ENCODE data around the gene ARF1.

Gene ARF1

DNA sequence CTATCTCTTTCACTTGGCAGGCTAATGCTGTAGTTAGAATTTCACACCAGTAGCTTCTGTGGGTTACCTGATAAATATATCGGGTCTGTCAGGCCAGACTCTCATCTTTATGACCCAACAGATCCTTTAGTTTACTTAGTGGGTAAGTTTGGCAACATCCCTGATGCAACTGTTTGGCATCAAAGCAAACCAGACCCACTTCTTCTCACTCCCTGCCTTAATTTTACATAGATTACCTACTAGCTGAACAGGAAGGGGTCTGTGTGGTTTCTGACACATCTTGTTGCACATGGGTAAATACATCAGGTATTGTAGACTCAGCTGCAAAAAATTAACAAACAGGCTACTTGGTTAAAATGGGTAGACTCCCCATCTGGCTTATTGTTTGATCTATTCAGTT, 54.4 kb downstream of the ARF1 start:
- Histone ChIP-seq H3K4me3 (ENCODE audit: low read depth, low read length) (no peak overlapping the region), H3K9me3 (ENCODE audit: control insufficient read depth, insufficient read depth, low read depth, low read length) (no peaks in the 10 kb centered on the region), H3K27ac (ENCODE audit: extremely low read depth, low read depth, low read length) (no peak overlapping the region), H3K36me3 (ENCODE audit: control insufficient read depth in 2 of 2, insufficient read depth in 1 of 2, low read length in 2 of 2) (peaks cover 0 to 6% of the 10 kb centered on the region in 2 experiments; a peak in 1 of 3 replicates), H3K4me1 (ENCODE audit: control insufficient read depth, insufficient read depth, low read length) (peaks cover 11% of the 10 kb centered on the region)
- TF ChIP-seq ZBTB20 (tag by site-specific recombination; IDR thresholded peaks at IDR 0.05): no peak
- no peak for TF ChIP-seq ZNF121 (tag by site-specific recombination; IDR thresholded peaks at IDR 0.05)
- no peak for TF ChIP-seq ZNF791 (tag by site-specific recombination; IDR thresholded peaks at IDR 0.05)
- no peak for TF ChIP-seq GFI1B (tag by site-specific recombination; IDR thresholded peaks at IDR 0.05)
- no peak for TF ChIP-seq ZNF140 (tag by site-specific recombination; IDR thresholded peaks at IDR 0.05)
- no peak for TF ChIP-seq HOXC10 (CRISPR knock-in tag; IDR thresholded peaks at IDR 0.05)
- TF ChIP-seq, protein P1, sequence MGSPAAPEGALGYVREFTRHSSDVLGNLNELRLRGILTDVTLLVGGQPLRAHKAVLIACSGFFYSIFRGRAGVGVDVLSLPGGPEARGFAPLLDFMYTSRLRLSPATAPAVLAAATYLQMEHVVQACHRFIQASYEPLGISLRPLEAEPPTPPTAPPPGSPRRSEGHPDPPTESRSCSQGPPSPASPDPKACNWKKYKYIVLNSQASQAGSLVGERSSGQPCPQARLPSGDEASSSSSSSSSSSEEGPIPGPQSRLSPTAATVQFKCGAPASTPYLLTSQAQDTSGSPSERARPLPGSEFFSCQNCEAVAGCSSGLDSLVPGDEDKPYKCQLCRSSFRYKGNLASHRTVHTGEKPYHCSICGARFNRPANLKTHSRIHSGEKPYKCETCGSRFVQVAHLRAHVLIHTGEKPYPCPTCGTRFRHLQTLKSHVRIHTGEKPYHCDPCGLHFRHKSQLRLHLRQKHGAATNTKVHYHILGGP (tag by site-specific recombination; IDR thresholded peaks at IDR 0.05): no peak
- no peak for TF ChIP-seq ZNF521 (tag by site-specific recombination; IDR thresholded peaks at IDR 0.05)
- no peak for TF ChIP-seq ZNF670 (tag by site-specific recombination; IDR thresholded peaks at IDR 0.05; ENCODE audit: low read depth)
- TF ChIP-seq, protein P2, sequence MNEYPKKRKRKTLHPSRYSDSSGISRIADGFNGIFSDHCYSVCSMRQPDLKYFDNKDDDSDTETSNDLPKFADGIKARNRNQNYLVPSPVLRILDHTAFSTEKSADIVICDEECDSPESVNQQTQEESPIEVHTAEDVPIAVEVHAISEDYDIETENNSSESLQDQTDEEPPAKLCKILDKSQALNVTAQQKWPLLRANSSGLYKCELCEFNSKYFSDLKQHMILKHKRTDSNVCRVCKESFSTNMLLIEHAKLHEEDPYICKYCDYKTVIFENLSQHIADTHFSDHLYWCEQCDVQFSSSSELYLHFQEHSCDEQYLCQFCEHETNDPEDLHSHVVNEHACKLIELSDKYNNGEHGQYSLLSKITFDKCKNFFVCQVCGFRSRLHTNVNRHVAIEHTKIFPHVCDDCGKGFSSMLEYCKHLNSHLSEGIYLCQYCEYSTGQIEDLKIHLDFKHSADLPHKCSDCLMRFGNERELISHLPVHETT (tag by site-specific recombination; IDR thresholded peaks at IDR 0.05): no peak
- no peak for TF ChIP-seq ZNF354C (tag by site-specific recombination; IDR thresholded peaks at IDR 0.05; ENCODE audit: borderline replicate concordance, low read depth)
- no peak for TF ChIP-seq ZNF654 (tag by site-specific recombination; IDR thresholded peaks at IDR 0.05; ENCODE audit: low read depth)
- TF ChIP-seq ZNF843 (tag by site-specific recombination; IDR thresholded peaks at IDR 0.05): no peak
- no peak for TF ChIP-seq ZNF785 (tag by site-specific recombination; IDR thresholded peaks at IDR 0.05)
- TF ChIP-seq GLI2 (tag by site-specific recombination; IDR thresholded peaks at IDR 0.05; ENCODE audit: borderline replicate concordance, low read depth): no peak
- ChIA-PET POLR2A (interaction anchor here (1.7 kb wide), 1 partner anchor 28 kb away, joined by 6 read pairs; no protein-coding TSS in a partner anchor), CTCF (interaction anchor here (0.6 to 1.3 kb wide), 6 partner anchors 8 to 322 kb away, joined by 3 to 7 read pairs (median 4); partner anchors contain the start of gene IBA57)

DNA sequence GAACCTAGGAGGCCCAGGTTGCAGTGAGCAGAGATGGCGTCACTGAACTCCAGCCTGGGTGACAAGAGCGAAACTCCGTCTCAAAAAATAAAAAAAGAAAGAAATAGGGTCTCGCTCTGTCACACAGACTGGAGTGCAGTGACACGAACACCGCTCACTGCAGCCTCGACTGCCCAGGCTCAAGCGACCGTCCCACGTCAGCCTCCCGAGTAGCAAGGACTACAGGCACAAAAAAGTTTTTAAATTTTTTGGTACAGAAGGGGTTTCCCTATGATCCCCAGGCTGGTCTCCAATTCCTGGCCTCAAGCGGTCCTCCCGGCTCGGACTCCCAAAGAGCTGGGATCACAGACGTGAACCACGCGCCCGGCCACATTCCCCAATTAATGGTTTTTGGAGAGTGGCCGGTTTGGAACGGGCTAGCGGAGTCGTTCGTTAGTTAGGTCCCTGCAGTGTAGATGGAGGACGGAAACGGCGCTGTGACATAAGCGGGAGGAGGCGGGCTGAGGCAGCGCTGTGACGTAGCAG, 57.0 kb downstream of the ARF1 start:
- H3K27ac ChIP-seq (ENCODE audit: extremely low read depth, low read depth, low read length): peak overlapping the region; percentile 75
- CTCF ChIA-PET: interaction anchor here (0.7 to 2.2 kb wide), 3 partner anchors 9 to 672 kb away, joined by 3 to 12 read pairs (median 3); no protein-coding TSS in a partner anchor
- peaks cover 0 to 15% of the 10 kb centered on the region in 2 experiments; a peak in 1 of 3 replicates for H3K36me3 ChIP-seq (ENCODE audit: control insufficient read depth in 2 of 2, insufficient read depth in 1 of 2, low read length in 2 of 2)
- TF ChIP-seq ZSCAN30 (tag by site-specific recombination; IDR thresholded peaks at IDR 0.05): peak; percentile 84
- TF ChIP-seq, protein P3, sequence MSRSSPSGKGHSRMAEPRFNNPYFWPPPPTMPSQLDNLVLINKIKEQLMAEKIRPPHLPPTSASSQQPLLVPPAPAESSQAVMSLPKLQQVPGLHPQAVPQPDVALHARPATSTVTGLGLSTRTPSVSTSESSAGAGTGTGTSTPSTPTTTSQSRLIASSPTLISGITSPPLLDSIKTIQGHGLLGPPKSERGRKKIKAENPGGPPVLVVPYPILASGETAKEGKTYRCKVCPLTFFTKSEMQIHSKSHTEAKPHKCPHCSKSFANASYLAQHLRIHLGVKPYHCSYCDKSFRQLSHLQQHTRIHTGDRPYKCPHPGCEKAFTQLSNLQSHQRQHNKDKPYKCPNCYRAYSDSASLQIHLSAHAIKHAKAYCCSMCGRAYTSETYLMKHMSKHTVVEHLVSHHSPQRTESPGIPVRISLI (tag by site-specific recombination; IDR thresholded peaks at IDR 0.05): no peak
- TF ChIP-seq, protein P2 (tag by site-specific recombination; IDR thresholded peaks at IDR 0.05): peak; percentile 38; the same call in 1 of the 2 replicates
- peak; percentile 71 for TF ChIP-seq ZNF335 (tag by site-specific recombination; conservative IDR thresholded peaks at IDR 0.05)
- TF ChIP-seq ZNF660 (tag by site-specific recombination; IDR thresholded peaks at IDR 0.05): peak; percentile 9
- TF ChIP-seq MEIS1 (CRISPR knock-in tag; IDR thresholded peaks at IDR 0.05; ENCODE audit: borderline replicate concordance): no peak
- TF ChIP-seq, protein P4, sequence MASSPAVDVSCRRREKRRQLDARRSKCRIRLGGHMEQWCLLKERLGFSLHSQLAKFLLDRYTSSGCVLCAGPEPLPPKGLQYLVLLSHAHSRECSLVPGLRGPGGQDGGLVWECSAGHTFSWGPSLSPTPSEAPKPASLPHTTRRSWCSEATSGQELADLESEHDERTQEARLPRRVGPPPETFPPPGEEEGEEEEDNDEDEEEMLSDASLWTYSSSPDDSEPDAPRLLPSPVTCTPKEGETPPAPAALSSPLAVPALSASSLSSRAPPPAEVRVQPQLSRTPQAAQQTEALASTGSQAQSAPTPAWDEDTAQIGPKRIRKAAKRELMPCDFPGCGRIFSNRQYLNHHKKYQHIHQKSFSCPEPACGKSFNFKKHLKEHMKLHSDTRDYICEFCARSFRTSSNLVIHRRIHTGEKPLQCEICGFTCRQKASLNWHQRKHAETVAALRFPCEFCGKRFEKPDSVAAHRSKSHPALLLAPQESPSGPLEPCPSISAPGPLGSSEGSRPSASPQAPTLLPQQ (tag by site-specific recombination; IDR thresholded peaks at IDR 0.05): no peak
- TF ChIP-seq YY1 (tag by site-specific recombination; IDR thresholded peaks at IDR 0.05): peak; percentile 63; the same call in 1 of the 2 replicates
- TF ChIP-seq ZBTB48 (tag by site-specific recombination; IDR thresholded peaks at IDR 0.05): peak; percentile 47; the same call in 1 of the 2 replicates
- peak; percentile 52 for TF ChIP-seq ZNF610 (tag by site-specific recombination; IDR thresholded peaks at IDR 0.05; ENCODE audit: borderline replicate concordance)
- TF ChIP-seq MZF1 (tag by site-specific recombination; IDR thresholded peaks at IDR 0.05; ENCODE audit: borderline replicate concordance): peak; percentile 49; the same call in 1 of the 2 replicates
- 0 out of 2 replicates have a peak, but pooled peaks have one; percentile 7 for TF ChIP-seq OVOL3 (tag by site-specific recombination; IDR thresholded peaks at IDR 0.05)
- TF ChIP-seq ZNF548 (tag by site-specific recombination; IDR thresholded peaks at IDR 0.05): 0 out of 2 replicates have a peak, but pooled peaks have one; percentile 7
- TF ChIP-seq ZNF2 (tag by site-specific recombination; IDR thresholded peaks at IDR 0.05): peak; percentile 27; the same call in 1 of the 2 replicates
- H3K4me3 ChIP-seq (ENCODE audit: low read depth, low read length): peak overlapping the region; percentile 90
- POLR2A ChIA-PET: interaction anchor here (1.0 to 2.2 kb wide), 4 partner anchors 12 to 35 kb away, joined by 3 to 38 read pairs (median 8); partner anchors contain the start of gene IBA57
- no peaks in the 10 kb centered on the region for H3K9me3 ChIP-seq (ENCODE audit: control insufficient read depth, insufficient read depth, low read depth, low read length)
- H3K4me1 ChIP-seq (ENCODE audit: control insufficient read depth, insufficient read depth, low read length): peaks cover 13% of the 10 kb centered on the region

All from HEK293 (cell line).